Uterus (tissue), 2 donors: ENCODE measurements around the gene DZIP1L.

Source experiments
- POLR2A ChIP-seq, 2 donors: fragments of 450-650 bp; IDR thresholded peaks; one replicate each; pipeline ENCODE4 v1.6.1; 2016; ENCODE audit warnings: antibody characterized with exemption in 2 of 2, mild to moderate bottlenecking in 1 of 2, moderate library complexity in 1 of 2
- TF ChIP-seq, protein P1 (sequence below), 4 experiments: fragments of 200-600 bp in 2 of 4; fragments of 450-650 bp in 2 of 4; sonication (generic) in 2 of 4; IDR thresholded peaks; one replicate each; pipeline ENCODE4 v1.5.1; 2016 to 2019; ENCODE audit warnings: antibody characterized with exemption in 4 of 4, mild to moderate bottlenecking in 2 of 4, moderate library complexity in 1 of 4

GRCh38 chr3:138062037-138062436 is 53.4 kb downstream of the DZIP1L start:
- TF ChIP-seq, protein P1, sequence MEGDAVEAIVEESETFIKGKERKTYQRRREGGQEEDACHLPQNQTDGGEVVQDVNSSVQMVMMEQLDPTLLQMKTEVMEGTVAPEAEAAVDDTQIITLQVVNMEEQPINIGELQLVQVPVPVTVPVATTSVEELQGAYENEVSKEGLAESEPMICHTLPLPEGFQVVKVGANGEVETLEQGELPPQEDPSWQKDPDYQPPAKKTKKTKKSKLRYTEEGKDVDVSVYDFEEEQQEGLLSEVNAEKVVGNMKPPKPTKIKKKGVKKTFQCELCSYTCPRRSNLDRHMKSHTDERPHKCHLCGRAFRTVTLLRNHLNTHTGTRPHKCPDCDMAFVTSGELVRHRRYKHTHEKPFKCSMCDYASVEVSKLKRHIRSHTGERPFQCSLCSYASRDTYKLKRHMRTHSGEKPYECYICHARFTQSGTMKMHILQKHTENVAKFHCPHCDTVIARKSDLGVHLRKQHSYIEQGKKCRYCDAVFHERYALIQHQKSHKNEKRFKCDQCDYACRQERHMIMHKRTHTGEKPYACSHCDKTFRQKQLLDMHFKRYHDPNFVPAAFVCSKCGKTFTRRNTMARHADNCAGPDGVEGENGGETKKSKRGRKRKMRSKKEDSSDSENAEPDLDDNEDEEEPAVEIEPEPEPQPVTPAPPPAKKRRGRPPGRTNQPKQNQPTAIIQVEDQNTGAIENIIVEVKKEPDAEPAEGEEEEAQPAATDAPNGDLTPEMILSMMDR (IDR thresholded peaks at IDR 0.05), result no peak
- TF ChIP-seq POLR2A (IDR thresholded peaks at IDR 0.05), result no peak
